Activated T-cell treated with anti-CD3 and anti-CD28 coated beads, Interleukin-2, amount 50 U/mL, for 4 hours (primary cell): ENCODE data around the gene ST6GALNAC2. TPM values are rescaled to one million over a fixed set of nuclear protein-coding genes. Genes with fewer than 3 reads are reported as not detected.
A peak's percentile ranks its signal among the peaks of the same experiment; 100 is the strongest.
"Not testable (repeated sequence)": the region's sequence is repeated elsewhere in the genome, so short reads cannot be mapped to it uniquely, and the experiment has no call there.

Source experiments
- ATAC-seq, 2 donors: fragments of 200-7000 bp; cut with Tn5 transposase; one replicate each; pipeline ENCODE4 v1.10.0; 2021
- DNase-seq: peaks from one replicate; pipeline ENCODE4 v3.0.0-alpha.2; 2020
- H3K27me3 Mint-ChIP-seq: one replicate; pipeline ENCODE4 v1.8.0; 2021; ENCODE audit warnings: low read depth, mixed read lengths
- H3K36me3 Mint-ChIP-seq: one replicate; pipeline ENCODE4 v1.8.0; 2022; ENCODE audit warnings: mixed read lengths; ENCODE audit not compliant: insufficient read depth
- H3K4me1 Mint-ChIP-seq: one replicate; pipeline ENCODE4 v1.8.0; 2021; ENCODE audit warnings: low read depth, mixed read lengths
- H3K4me3 Mint-ChIP-seq: one replicate; pipeline ENCODE4 v1.8.0; 2021; ENCODE audit warnings: mild to moderate bottlenecking, moderate library complexity, mixed read lengths
- H3K9me3 Mint-ChIP-seq: one replicate; pipeline ENCODE4 v1.8.0; 2021; ENCODE audit warnings: mixed read lengths
- total RNA-seq, 3 donors: library from RNA; stranded (reverse); gene quantifications; one replicate each; pipeline ENCODE4 v1.2.1, GENCODE V29; 2021

The ST6GALNAC2 gene
- total RNA-seq, 3 donors from 2014 or later, result not detected

DNA sequence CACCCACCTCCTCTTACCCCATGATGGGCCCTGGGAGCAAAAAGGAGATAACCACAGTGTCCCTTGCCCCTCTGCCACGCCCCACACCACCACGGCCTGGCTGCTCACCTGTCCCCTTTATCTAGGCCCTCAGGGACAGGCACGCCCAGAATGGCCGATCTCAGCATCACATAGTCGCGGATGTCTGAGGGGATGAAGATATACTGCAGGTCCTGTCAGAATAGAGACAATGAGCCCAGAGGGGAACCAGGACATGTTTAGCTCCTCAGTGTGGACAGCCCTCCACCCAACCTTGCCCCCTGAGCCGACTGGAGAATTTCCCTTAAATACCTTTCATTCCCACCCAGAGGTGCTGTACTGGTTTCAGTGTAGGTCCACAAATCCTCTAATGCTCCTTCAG is 15.2 kb downstream of the ST6GALNAC2 start:
- ATAC-seq (no peak), DNase-seq (no peak)
- H3K9me3 Mint-ChIP-seq, result no peaks in the 10 kb centered on the region
- no peaks in the 10 kb centered on the region for H3K27me3 Mint-ChIP-seq
- H3K36me3 Mint-ChIP-seq, result peaks cover 15% of the 10 kb centered on the region
- peaks cover 25% of the 10 kb centered on the region for H3K4me1 Mint-ChIP-seq
- no peak overlapping the region for H3K4me3 Mint-ChIP-seq

- DNase-seq, result no peak
- H3K4me3 Mint-ChIP-seq, result no peak overlapping the region
- no peak for ATAC-seq
- no peaks in the 10 kb centered on the region for H3K9me3 Mint-ChIP-seq
- H3K4me1 Mint-ChIP-seq, result peaks cover 30% of the 10 kb centered on the region
- peaks cover 22% of the 10 kb centered on the region for H3K36me3 Mint-ChIP-seq
- no peaks in the 10 kb centered on the region for H3K27me3 Mint-ChIP-seq
Measured at GRCh38 chr17:76569607-76570279, 15.9 kb downstream of the ST6GALNAC2 start.

DNA sequence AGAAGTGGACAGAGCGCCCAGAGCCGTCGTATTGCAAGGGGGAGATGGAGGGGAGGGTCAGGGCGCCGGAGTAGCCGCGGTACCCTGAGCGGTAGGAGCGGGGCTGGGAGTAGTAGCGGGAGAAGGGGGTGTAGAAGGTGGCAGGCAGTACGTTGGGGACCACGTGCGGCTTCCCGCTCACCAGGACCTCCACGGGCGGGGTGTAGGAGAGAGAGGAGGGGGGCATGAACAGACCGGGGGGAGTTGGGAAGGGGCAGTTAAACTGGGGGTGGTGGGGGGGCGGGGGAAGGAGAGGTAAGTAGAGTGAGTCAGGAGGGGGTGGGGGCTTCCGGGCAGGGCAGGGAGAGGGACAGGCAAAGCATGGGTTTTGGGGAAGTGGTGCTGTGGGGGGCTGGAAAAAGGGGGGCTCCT is 16.8 kb downstream of the ST6GALNAC2 start:
- Mint-ChIP-seq H3K4me3 (no peak overlapping the region), H3K9me3 (no peaks in the 10 kb centered on the region), H3K4me1 (peaks cover 30% of the 10 kb centered on the region), H3K27me3 (no peaks in the 10 kb centered on the region), H3K36me3 (peaks cover 24% of the 10 kb centered on the region)
- DNase-seq, result no peak
- ATAC-seq, result no peak

GRCh38 chr17:76567634-76568432 is 17.8 kb downstream of the ST6GALNAC2 start:
- DNase-seq (no peak), ATAC-seq (peak; percentile 3 to 4)
- H3K27me3 Mint-ChIP-seq, result no peaks in the 10 kb centered on the region
- H3K9me3 Mint-ChIP-seq, result no peaks in the 10 kb centered on the region
- peaks cover 36% of the 10 kb centered on the region for H3K4me1 Mint-ChIP-seq
- no peak overlapping the region for H3K4me3 Mint-ChIP-seq
- H3K36me3 Mint-ChIP-seq, result peaks cover 31% of the 10 kb centered on the region

DNA sequence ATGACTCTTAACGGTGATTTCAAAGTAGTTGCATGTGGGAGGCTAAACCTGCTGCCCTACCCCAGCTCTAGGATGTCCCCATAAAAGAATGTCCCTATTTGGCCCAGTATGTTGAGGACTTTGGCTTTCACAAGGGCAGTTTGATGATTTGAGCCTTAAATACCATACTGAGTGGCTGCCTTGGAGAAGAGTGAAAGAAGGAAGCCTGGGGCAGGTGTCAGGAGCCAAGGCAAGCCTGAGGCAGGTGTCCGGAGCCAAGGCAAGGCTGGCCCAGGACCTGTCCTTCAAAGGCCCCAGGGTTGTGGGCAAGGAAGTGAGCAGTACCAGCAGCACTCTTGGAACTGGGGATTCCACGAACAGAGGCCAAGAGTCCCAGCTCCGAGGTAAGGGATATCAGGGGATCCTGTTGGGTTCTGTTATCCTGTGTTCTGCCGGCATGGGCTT is 18.6 kb downstream of the ST6GALNAC2 start:
- no peak overlapping the region for H3K4me3 Mint-ChIP-seq
- ATAC-seq (no peak), DNase-seq (no peak)
- peaks cover 42% of the 10 kb centered on the region for H3K4me1 Mint-ChIP-seq
- no peaks in the 10 kb centered on the region for H3K27me3 Mint-ChIP-seq
- H3K9me3 Mint-ChIP-seq, result no peaks in the 10 kb centered on the region
- H3K36me3 Mint-ChIP-seq, result peaks cover 35% of the 10 kb centered on the region

GRCh38 chr17:76566613-76566943 is 19.1 kb downstream of the ST6GALNAC2 start:
- H3K36me3 Mint-ChIP-seq, result peaks cover 39% of the 10 kb centered on the region
- ATAC-seq (no peak), DNase-seq (no peak)
- H3K4me1 Mint-ChIP-seq, result peaks cover 46% of the 10 kb centered on the region
- no peaks in the 10 kb centered on the region for H3K9me3 Mint-ChIP-seq
- no peak overlapping the region for H3K4me3 Mint-ChIP-seq
- H3K27me3 Mint-ChIP-seq, result no peaks in the 10 kb centered on the region

DNA sequence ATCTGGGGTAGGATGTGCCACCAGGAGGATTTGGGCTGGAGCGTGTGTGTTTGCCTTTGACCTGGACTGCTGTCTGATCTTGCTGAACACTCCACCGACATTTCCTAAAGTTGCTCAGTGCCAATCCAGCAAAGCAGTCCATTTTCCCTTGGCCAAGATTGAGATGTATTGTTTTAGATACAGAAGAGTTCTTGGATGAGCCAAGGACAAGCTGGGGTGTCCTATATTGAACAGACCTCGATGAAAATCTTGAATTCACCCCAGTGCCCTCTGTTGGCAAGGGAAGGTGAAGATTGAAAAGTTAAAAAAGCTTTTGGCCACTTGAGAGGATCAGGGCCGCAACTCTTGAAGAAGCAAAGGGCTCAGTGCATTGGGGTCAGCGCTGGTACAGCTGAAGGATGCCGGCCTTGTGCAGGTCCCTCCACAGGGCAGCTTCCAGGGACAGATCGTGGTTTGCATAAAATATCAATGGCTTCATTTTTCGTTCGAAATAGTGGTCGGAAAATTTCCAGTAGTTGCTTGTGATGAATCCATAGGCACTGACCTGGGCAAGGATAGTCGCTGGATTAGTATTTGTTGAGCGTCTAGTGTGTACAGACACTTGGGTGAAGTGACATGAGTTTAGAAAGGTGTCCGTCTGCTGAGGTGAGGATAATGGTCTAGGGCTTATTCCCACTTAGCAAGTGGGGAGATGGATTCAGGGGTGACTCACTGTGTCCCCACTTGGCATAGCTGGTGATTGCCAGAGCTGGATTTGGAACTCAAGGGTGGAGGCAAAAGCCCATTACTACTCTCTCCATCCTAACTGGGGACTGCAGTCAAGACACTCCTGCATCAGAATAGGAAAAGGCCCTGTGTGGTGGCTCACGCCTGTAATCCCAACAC is 19.7 kb downstream of the ST6GALNAC2 start:
- peaks cover 52% of the 10 kb centered on the region for H3K4me1 Mint-ChIP-seq
- DNase-seq (no peak), ATAC-seq (no peak)
- peaks cover 41% of the 10 kb centered on the region for H3K36me3 Mint-ChIP-seq
- no peaks in the 10 kb centered on the region for H3K9me3 Mint-ChIP-seq
- H3K27me3 Mint-ChIP-seq, result no peaks in the 10 kb centered on the region
- H3K4me3 Mint-ChIP-seq, result no peak overlapping the region

GRCh38 chr17:76564991-76565727 is 20.5 kb downstream of the ST6GALNAC2 start:
- peaks cover 59% of the 10 kb centered on the region for H3K4me1 Mint-ChIP-seq
- peak overlapping the region; percentile 9 for H3K4me3 Mint-ChIP-seq
- H3K9me3 Mint-ChIP-seq, H3K27me3 Mint-ChIP-seq: not testable (repeated sequence)
- H3K36me3 Mint-ChIP-seq, result peaks cover 45% of the 10 kb centered on the region
- ATAC-seq (peak; percentile 58), DNase-seq (peak; percentile 39)

GRCh38 chr17:76563359-76563758 is 22.3 kb downstream of the ST6GALNAC2 start:
- ATAC-seq, H3K4me3 Mint-ChIP-seq, H3K9me3 Mint-ChIP-seq, DNase-seq, H3K27me3 Mint-ChIP-seq: not testable (repeated sequence)
- peaks cover 69% of the 10 kb centered on the region for H3K4me1 Mint-ChIP-seq
- peaks cover 55% of the 10 kb centered on the region for H3K36me3 Mint-ChIP-seq

- ATAC-seq (no peak), DNase-seq (no peak)
- Mint-ChIP-seq H3K4me1 (peaks cover 65% of the 10 kb centered on the region), H3K4me3 (peak overlapping the region; percentile 64), H3K36me3 (peaks cover 58% of the 10 kb centered on the region), H3K27me3 (no peaks in the 10 kb centered on the region), H3K9me3 (no peaks in the 10 kb centered on the region)
Measured at GRCh38 chr17:76562734-76563148, 22.9 kb downstream of the ST6GALNAC2 start.

- no peaks in the 10 kb centered on the region for H3K27me3 Mint-ChIP-seq
- H3K36me3 Mint-ChIP-seq, result peaks cover 58% of the 10 kb centered on the region
- peaks cover 67% of the 10 kb centered on the region for H3K4me1 Mint-ChIP-seq
- H3K9me3 Mint-ChIP-seq, result no peaks in the 10 kb centered on the region
- ATAC-seq (no peak), DNase-seq (no peak)
- peak overlapping the region; percentile 99 for H3K4me3 Mint-ChIP-seq
Measured at GRCh38 chr17:76561799-76562268, 23.8 kb downstream of the ST6GALNAC2 start.

- peaks cover 57% of the 10 kb centered on the region for H3K36me3 Mint-ChIP-seq
- H3K4me1 Mint-ChIP-seq, result peaks cover 67% of the 10 kb centered on the region
- H3K27me3 Mint-ChIP-seq, result no peaks in the 10 kb centered on the region
Measured at GRCh38 chr17:76561332-76561731, 24.3 kb downstream of the ST6GALNAC2 start.

DNA sequence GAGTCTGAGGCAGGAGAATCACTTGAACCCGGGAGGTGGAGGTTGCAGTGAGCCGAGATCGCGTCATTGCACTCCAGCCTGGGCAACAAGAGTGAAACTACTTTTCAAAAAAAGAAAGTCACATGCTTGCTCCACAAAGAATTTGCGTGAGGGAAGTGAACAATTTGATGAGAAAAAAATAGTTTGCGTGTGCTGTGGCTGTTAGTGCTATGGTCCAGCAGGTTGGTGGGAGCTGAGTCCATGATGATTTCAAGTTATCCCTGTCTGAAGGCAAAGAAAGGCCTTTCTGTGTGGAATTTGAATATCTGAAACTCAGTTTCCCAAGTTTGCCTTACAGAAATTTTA is 24.8 kb downstream of the ST6GALNAC2 start:
- H3K36me3 Mint-ChIP-seq, result peaks cover 52% of the 10 kb centered on the region

More at GRCh38 chr17:76561332-76561731, 24.3 kb downstream of the ST6GALNAC2 start:
- DNase-seq (no peak), ATAC-seq (no peak)
- Mint-ChIP-seq H3K9me3 (no peaks in the 10 kb centered on the region), H3K4me3 (peak overlapping the region; percentile 99)

More for the DNA sequence above, 24.8 kb downstream of the ST6GALNAC2 start:
- H3K27me3 Mint-ChIP-seq, result no peaks in the 10 kb centered on the region
- DNase-seq (no peak), ATAC-seq (no peak)
- peaks cover 64% of the 10 kb centered on the region for H3K4me1 Mint-ChIP-seq
- H3K4me3 Mint-ChIP-seq, result peak overlapping the region; percentile 99
- no peaks in the 10 kb centered on the region for H3K9me3 Mint-ChIP-seq
